ENCODE measurements around the gene RXFP4.
"Not testable (repeated sequence)": the region's sequence is repeated elsewhere in the genome, so short reads cannot be mapped to it uniquely, and the experiment has no call there.

RXFP4 gene, protein sequence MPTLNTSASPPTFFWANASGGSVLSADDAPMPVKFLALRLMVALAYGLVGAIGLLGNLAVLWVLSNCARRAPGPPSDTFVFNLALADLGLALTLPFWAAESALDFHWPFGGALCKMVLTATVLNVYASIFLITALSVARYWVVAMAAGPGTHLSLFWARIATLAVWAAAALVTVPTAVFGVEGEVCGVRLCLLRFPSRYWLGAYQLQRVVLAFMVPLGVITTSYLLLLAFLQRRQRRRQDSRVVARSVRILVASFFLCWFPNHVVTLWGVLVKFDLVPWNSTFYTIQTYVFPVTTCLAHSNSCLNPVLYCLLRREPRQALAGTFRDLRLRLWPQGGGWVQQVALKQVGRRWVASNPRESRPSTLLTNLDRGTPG

DNA sequence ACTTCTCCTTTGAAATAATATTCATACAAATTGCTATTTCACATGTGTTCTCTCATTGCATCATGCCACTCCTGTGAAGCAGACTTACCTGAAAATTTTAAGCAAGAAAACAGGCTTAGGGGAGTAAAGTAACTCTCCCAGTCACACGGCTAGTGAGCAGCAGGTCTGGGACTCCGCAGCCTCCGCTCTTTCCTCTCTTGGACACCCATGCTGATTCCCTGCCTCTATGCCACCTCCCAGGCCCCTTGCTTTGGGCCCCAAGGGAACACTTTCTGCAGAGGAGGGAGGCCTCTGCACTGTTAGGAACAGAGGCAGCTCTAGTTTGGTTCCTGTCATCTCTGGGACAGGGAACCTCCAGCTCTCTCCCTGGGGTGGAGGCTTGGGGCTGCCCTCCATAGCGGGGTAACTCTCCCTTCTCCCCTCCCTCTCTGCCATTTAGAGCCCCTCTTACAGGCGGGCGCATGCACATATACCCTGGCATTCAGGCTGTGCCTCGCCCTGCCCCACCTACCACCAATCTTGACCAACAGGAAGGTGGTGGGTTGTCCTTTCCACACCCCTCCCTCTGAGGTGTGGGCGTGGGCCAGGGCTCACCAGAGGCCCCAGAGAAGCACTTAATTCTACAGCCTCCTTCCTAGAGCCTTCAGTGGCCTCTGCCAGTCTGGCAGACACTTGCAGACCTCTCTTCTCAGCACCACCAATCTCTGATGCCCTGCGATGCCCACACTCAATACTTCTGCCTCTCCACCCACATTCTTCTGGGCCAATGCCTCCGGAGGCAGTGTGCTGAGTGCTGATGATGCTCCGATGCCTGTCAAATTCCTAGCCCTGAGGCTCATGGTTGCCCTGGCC, at the start of gene RXFP4:
Gene RXFP4, plus strand, starts transcription at position 646 of the 852 bp plus-strand sequence. Its CDS starts 72 bp downstream, at position 718.
- no peak for DNase-seq

DNA sequence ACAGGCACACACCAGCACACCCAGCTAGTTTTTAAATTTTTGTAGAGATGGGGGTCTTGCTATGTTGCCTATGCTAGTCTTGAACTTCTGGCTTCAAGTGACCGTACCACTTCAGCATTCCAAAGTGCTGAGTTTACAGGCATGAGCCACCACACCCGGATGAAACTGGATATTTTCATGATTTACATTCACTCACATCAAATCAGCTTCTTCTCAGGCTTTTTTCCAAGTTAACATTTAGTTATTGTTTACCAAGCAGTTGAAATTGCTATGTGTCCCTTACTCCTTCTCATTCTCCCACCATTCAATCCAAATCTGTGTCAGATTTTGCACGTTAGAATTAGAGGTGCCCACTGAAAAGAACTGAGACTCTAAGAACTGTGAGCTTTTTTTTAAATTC, 48.6 kb upstream of the RXFP4 start:
- no peak for DNase-seq

DNA sequence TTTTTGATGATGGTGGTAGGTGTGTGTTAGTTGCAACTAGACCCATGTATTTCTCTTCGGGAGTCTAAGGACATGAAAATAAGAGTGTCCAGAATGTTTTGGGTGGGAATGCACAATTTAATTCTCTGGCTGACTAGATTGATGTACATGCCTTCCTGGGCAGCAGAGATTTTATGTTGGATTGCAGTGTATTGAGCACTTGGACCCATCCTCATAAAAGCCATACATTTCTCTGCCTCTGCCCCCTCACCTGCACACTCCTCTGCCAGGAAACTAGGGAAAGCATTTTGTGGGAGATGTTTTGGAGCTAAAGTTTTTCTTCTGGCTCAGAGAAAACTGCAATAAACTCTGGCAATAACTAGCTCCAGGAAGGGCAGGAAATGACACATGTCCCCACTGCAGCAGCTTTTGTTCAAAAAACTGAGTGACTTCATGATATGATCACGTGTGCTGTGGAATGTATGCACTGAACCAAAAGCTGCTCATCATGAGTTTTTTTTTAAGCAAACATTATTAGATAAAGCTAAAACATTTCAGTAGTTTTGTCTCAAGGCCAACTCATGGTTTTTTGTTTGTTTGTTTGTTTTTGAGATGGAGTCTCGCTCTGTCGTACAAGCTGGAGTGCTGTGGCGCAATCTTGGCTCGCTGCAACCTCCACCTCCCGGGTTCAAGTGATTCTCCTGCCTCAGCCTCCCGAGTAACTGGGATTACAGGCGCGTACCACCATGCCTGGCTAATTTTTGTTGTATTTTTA, 47.9 kb upstream of the RXFP4 start:
- DNase-seq: peak; percentile 49

DNA sequence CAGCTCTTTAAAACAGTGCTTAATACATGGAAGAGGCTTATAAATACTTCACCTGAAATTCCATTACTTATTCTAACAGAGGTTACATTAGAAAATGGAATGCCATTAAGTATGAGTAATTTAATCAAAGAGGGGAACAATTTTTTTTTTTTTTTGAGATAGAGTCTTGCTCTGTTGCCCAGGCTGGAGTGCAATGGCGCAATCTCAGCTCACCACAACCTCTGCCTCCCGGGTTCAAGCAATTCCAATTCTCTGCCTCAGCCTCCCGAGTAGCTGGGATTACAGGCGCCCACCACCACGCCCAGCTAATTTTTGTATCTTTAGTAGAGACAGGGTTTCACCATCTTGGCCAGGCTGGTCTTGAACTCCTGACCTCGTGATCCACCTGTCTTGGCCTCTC, 45.8 kb upstream of the RXFP4 start:
- DNase-seq: not testable (repeated sequence)

DNA sequence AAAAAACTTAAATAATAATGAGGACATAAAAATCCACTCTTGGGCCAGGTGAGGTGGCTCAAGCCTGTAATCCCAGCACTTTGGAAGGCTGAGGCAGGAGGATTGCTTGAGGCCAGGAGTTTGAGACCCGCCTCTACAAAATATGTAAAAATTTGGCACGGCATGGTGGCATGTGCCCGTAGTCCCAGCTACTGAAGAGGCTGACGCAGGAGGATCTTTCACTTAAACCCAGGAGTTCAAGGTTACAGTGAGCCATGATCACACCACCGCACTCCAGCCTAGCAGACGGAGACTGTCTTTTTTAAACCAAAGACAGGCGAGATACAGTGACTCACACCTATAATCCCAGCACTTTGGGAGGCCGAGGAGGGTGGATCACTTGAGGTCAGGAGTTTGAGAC, 45.0 kb upstream of the RXFP4 start:
- DNase-seq: not testable (repeated sequence)

DNA sequence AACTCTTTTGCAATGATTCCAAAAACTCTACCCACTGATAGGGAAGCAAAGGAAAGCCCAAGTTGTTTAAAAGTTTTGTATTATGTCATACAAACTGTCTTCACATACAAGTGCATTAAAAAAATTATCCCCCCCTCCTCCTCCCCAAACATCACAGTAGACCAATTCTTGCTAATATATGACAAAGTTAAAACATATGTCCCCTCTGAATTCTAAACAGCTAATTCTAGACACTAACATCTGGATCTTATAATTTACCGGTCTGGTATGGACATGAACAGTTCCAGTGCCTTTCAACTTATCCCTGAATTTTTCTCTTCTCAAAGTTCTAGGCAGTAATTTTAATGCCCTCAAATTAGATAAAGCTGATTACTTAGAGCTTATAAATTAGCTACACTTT, 43.7 kb upstream of the RXFP4 start:
- no peak for DNase-seq

DNA sequence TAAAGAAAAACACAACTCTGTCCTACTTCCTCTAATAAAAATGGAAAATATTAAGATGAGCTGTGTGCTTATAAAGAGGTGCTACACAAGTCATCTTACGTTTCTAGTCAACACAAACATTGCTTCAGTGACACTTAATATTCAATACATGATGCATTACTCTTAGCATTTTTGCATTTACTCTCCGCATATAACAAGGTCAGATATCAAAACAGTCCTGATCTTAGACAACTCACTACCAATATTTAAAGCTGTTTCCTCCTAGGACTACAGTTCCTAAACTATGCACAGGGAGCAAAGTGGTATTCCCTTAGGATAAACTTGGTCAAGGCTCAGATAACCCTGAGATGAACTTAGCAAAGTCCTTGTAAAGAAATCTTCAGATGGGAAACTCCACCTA, 42.5 kb upstream of the RXFP4 start:
- DNase-seq: no peak

DNA sequence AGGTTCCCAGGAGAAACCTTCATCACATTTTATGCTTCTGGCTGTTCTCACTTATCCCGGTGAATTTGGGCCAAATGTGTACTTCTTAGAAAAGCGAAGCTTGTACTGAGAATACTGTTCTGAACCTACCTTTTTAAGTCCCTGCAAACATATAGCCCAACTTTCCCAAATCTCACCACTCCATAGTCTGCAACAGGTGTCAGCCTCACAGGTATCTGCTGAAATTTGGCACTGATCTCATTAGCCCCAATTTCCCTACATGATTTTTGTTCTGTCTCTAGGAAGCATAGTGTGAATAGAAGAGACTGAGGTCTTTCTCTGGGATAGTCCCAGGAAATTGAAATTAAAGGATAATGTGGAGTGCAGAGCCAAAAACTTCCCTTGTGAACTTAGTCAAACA, 41.8 kb upstream of the RXFP4 start:
- no peak for DNase-seq

DNA sequence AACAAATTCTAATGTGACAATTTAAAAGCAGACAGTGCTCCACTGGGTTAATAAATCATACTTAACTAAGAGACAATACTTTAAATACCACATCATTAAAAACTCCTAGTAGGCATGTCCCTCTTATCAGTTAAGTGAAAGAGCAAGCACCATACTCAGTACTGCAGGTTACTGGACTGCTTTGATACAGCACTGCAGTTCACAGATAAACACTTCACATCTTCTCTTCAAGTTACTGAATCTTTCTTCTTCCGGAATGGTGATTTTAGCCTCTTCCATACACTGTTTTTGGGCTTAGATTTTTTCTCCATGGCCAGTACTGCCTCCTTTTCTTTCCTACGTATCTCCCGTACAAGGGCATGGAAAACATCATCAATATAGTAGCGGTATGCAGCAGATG, 41.3 kb upstream of the RXFP4 start:
- DNase-seq: no peak

DNA sequence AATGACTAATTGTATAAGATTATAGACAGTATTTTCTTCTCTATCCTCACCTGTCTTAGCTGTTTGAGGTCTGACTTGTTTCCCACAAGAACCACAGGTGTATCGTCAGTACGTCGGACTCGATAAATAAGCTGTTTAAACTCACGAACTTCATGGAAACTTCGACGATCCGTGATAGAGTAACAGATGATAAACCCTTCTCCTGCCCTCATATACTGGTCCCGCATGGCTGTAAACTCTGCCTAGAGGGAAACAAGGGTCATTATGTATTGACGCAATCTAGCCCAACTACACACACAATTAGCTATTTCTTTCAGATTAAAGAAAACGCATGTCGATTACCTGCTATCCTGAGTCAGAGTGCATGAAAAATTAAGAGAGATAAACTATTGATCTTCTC, 37.2 kb upstream of the RXFP4 start:
- DNase-seq: no peak

DNA sequence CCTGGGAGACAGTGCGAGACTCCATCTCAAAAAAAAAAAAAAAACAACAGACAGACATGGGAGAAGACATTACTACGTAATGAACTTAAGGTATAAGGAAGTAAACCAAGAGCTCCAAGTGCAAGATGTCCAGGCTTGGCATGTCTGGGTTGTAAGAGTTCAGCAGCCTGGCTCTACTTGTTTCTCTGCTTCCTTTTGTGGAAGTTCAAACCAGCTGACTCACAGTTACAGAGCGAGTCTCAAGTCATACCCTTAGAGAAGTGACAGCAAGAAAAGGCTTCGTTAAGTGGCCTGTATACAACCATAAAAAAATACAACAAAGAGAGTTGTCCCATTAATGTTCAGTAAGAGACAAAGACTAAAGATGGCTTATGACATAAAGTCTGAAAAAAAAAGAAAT, 31.5 kb upstream of the RXFP4 start:
- DNase-seq: no peak

DNA sequence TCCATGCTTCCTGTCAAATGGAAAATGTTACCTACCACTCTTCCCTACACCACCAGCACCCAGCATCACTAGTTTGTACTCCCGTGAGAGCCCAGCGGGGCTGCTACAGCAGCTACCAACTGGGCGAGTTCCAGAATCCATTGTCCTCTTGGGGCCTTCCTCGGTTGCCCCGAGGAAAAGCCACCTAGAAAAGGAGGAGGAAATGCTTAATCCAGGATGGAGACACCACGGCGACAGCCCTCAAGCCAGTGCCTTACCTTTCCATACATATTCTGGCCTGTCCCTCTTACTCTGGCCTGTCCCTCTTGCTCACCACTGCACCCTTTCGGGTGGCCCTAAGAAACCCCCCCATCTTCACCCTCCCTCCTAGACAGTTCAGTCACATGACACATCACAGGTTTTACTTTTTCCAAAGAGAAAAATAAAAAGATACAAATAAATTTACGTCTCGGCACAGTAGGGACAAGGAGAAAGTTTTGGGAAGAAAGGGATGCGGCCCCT, 30.8 kb upstream of the RXFP4 start:
- DNase-seq: peak; percentile 39

DNA sequence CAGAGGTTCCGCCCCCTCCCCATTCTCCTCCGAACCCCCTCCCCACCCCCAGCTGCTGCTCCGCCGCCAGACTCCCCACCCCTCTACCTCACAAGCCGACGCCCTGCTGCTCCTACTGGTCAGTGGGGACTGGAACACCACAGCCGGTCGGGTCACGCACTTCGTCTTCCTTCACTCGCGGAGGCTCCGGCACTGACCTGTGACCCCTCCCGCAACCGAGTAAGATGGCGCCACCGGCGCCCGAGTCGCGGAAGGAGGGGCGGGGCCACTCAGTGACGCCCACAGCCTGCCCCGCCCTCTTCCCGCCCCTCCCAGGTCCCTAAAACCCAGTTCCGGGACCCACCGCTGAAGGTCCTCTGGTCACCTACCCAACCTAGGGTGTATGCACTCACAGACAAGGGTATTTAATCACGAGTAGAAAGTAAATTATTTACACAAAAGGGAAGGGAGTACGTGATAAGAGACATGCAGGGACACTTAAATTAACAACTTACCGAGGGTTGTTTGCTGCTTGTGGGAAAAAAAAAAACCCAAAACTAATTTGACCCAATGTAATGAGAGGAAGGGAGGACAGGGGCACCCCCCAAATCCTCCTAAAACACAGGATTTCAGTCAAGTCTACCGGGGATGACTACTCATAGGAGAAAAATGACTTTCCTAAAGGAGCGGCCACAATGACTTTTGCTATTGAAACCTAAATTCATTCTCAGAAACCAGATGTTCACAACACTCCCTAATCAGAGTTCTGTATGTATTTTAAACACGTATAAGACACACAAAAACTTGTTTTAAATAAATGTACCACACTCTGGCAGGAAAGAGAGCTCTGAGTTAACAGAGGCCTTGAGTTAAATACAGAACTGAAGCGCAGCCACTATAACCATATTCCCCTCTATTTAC, 30.0 kb upstream of the RXFP4 start, which contains the start of gene RIT1:
Gene RIT1, minus strand, starts transcription at position 194 of the 900 bp plus-strand sequence. CDS start 588 bp downstream, outside the sequence.
- DNase-seq: peak; percentile 90

DNA sequence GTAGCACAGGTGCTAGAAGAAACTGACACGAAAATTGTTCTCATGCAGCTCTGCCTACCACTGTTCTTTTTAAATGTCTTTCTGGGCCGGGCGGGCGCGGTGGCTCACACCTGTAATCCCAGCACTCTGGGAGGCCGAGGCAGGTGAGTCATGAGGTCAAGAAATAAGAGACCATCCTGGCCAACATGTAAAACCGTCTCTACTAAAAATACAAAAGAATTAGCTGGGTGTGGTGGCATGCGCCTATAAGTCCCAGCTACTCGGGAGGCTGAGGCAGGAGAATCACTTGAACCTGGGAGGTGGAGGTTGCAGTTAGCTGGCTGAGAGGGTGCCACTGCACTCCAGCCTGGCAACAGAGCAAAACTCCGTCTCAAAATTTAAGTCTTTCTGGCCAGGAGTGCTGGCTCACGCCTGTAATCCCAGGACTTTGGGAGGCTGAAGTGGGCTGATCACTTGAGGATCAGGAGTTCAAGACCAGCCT, 29.3 kb upstream of the RXFP4 start:
- no peak for DNase-seq

DNA sequence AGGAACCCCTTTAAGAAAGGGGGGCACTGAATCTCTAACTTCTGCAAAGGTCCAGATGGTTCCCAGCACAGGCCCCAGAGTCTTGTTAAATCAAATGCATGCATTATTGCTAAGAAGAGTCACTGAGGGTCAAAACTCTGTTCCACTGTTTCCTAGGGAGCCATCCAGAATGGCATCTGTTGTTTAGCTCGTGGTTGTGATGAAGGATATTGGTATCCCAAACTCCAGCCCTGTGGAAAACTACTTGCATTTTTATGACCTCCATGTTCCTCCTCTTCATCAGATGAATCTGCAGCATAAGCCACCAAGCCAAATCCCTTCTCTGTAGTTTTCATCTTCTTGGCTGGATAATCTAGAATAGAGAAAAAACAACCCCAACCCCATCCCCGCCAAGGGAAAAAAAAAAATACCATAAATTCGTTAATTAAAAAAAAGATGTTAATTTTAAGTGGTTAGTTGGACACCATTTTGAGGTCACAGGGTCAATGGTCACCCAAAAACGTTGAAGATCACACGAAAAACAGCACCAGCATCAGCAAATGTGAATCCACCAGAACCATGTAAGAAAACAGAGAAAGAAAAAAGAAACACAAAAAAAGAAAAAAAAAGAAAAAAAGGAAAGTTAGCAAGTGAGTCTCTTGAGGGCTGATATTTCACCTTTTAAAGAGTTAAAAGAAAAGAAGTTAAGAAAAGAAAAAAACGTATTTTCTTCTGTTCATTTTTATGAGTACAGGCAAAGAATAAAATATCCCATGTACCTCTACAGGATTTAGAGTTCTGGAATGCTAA, 27.3 kb upstream of the RXFP4 start:
- DNase-seq: no peak

DNA sequence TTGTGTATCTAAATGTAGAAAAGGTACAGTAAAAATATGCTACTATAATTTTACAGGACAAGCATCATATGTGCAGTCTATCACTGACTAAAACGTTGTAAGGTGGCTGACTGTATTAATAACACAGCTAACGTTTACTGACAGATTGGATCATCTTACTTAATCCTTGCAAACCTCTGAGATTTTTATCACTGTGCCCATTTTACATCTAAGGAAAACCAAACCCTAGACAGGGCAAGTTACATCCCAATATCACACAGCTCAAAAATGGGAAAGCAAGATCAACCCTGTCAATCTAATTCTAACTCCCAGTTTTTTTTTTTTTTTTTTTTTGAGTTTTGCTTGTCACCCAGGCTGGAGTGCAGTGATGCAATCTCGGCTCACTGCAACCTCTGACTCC, 22.8 kb upstream of the RXFP4 start:
- no peak for DNase-seq

DNA sequence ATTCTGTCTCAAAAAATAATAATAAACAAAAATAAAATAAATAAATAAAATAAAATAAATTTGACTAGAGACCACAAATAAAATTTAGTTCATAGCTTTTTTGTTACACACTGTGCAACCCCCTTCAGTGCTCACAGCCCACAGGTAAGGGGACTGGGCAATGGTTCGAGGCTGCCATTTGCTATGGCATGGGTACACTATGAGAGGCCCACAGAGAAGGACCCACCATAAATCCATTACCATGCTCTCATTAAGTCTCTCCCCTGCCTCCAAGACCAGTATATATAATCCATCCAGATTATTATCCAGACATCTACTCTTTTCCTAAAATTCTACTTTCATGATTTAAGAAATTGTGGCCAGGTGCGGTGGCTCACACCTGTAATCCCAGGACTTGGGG, 21.6 kb upstream of the RXFP4 start:
- DNase-seq: no peak

DNA sequence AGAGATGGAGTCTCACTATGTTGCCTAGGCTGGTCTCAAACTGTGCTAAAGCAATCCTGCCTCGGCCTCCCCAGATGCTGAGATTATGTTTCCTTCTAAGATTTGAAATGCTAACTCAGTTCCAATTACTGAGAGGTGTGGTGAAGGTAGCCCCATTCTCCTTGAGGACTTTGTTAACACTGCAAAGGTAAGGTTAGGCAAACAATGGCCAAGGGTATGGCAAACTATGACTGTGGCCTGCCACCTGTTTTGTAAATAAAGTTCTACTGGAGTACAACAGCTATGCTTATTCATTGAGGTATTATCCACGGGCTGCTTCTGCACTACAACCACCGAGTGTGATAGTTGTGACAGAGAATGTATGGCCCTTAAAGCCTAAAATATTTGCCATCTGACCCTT, 20.7 kb upstream of the RXFP4 start:
- DNase-seq: no peak

DNA sequence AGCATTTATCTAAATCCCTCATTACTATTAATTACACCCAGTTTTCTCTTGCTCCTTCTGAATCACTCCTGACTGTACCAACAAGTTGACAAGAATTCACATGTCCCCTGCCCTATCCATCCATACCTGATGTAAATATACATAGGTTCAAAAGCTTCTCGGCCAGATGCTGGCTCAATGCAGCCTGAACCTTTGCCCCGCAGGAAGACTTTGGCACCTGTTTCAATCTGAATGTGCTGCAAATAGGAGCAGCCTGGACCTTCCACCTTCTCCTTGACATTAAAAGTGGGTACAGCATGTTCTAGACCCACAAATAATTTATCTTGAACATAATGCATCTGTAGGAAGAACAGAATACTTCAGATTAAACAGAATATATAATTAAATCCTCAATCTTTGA, 15.9 kb upstream of the RXFP4 start:
- DNase-seq: no peak

DNA sequence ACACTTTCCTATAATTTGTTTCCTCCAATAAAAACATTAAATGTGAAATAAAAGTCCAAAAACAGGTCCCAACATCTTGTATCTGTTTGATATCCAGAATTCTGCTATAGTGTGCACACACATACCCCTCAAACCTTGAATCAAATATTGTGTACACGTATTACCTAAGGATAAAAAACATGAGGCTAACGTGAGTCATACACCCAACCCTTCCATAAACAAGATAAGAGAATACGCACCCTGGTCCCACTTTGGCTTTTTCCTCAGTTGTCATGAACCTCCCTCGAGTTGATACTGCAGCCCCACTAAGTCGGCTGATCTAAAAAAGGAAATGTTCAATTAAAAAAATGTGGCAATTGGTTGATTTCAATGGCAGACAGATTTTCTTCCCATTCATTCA, 12.4 kb upstream of the RXFP4 start:
- DNase-seq: no peak

DNA sequence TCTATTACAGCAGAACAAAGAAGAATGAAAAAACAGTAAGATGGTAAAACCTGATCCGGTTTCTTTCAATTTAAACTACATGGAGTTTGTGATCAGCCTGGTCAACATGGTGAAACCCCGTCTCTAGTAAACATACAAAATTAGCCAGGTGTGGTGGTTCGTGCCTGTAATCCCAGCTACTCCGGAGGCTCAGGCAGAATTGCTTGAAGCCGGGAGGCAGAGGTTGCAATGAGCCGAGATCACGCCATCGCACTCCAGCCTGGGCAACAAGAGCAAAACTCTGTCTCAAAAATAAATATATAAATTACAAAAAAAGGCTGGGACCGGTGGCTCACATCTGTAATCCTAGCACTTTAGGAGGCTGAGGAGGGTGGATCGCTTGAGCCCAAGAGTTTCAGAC, 10.7 kb upstream of the RXFP4 start:
- not testable (repeated sequence) for DNase-seq

All from femur (tissue), 1 donor.